Trophoblast cell (in vitro differentiated cells and primary cell): Measurements from ENCODE around the gene BNC2.

ENCODE experiments used
- DNase-seq, 2 donors: peaks; one replicate each; pipeline ENCODE4 v3.0.0-alpha.2; 2016
- H2AFZ ChIP-seq: 2 replicates; pipeline ENCODE4 v1.6.1; 2013; ENCODE audit warnings: low read length, moderate library complexity, mild to moderate bottlenecking; ENCODE audit not compliant: insufficient read depth, poor library complexity
- H2AK5ac ChIP-seq: 2 replicates; pipeline ENCODE4 v1.6.1; 2013; ENCODE audit warnings: mild to moderate bottlenecking, low read length
- H2BK120ac ChIP-seq: 2 replicates; pipeline ENCODE4 v1.6.1; 2013; ENCODE audit warnings: low read length, mild to moderate bottlenecking, moderate library complexity; ENCODE audit not compliant: insufficient read depth, poor library complexity
- H2BK12ac ChIP-seq: 2 replicates; pipeline ENCODE4 v1.6.1; 2013; ENCODE audit warnings: mild to moderate bottlenecking, low read length, moderate library complexity
- H2BK5ac ChIP-seq: 2 replicates; pipeline ENCODE4 v1.6.1; 2013; ENCODE audit warnings: low read length, low read depth, moderate library complexity, mild to moderate bottlenecking; ENCODE audit not compliant: poor library complexity
- H3K14ac ChIP-seq: 2 replicates; pipeline ENCODE4 v1.6.1; 2013; ENCODE audit warnings: mild to moderate bottlenecking, low read length
- H3K18ac ChIP-seq: 2 replicates; pipeline ENCODE4 v1.6.1; 2013; ENCODE audit warnings: mild to moderate bottlenecking, low read length
- H3K23ac ChIP-seq: 2 replicates; pipeline ENCODE4 v1.6.1; 2013; ENCODE audit warnings: low read length
- H3K27ac ChIP-seq: 2 replicates; pipeline ENCODE4 v1.5.1; 2013; ENCODE audit warnings: low read depth, mild to moderate bottlenecking, inconsistent platforms, low read length, moderate library complexity
- H3K27me3 ChIP-seq: 2 replicates; pipeline ENCODE4 v1.6.1; 2013; ENCODE audit warnings: inconsistent platforms, mild to moderate bottlenecking, low read length, moderate library complexity; ENCODE audit not compliant: insufficient read depth
- H3K36me3 ChIP-seq, 2 experiments: 1 replicate in 1 of 2; 2 replicates in 1 of 2; pipeline ENCODE4 v1.6.1; 2013; ENCODE audit warnings: low read length in 2 of 2, mild to moderate bottlenecking in 2 of 2, moderate library complexity in 1 of 2; ENCODE audit not compliant: insufficient read depth in 2 of 2, control insufficient read depth in 1 of 2
- H3K4ac ChIP-seq: 2 replicates; pipeline ENCODE4 v1.6.1; 2013; ENCODE audit warnings: low read depth, mild to moderate bottlenecking, low read length, moderate library complexity
- H3K4me1 ChIP-seq, 2 experiments: 1 replicate in 1 of 2; 2 replicates in 1 of 2; pipeline ENCODE4 v1.6.1; 2013; ENCODE audit warnings: low read length in 2 of 2, mild to moderate bottlenecking in 2 of 2, moderate library complexity in 1 of 2; ENCODE audit not compliant: insufficient read depth in 2 of 2, control insufficient read depth in 1 of 2
- H3K4me2 ChIP-seq: 2 replicates; pipeline ENCODE4 v1.6.1; 2013; ENCODE audit warnings: inconsistent platforms, mild to moderate bottlenecking, low read length, moderate library complexity
- H3K4me3 ChIP-seq: 2 replicates; pipeline ENCODE4 v1.5.1; 2013; ENCODE audit warnings: mild to moderate bottlenecking, low read depth, low read length, inconsistent platforms
- H3K79me1 ChIP-seq: one replicate; pipeline ENCODE4 v1.6.1; 2013; ENCODE audit warnings: low read length
- H3K79me2 ChIP-seq: 2 replicates; pipeline ENCODE4 v1.6.1; 2013; ENCODE audit warnings: low read length, mild to moderate bottlenecking; ENCODE audit not compliant: control insufficient read depth, insufficient read depth, poor library complexity
- H3K9ac ChIP-seq: 2 replicates; pipeline ENCODE4 v1.6.1; 2013; ENCODE audit warnings: mild to moderate bottlenecking, low read length
- H3K9me3 ChIP-seq: 2 replicates; pipeline ENCODE4 v1.6.1; 2013; ENCODE audit warnings: low read depth, mild to moderate bottlenecking, control low read depth, inconsistent platforms, low read length; ENCODE audit not compliant: insufficient read depth
- H4K12ac ChIP-seq: 2 replicates; pipeline ENCODE4 v1.6.1; 2013; ENCODE audit warnings: low read depth, mild to moderate bottlenecking, low read length, moderate library complexity
- H4K8ac ChIP-seq: 2 replicates; pipeline ENCODE4 v1.6.1; 2013; ENCODE audit warnings: low read depth, mild to moderate bottlenecking, low read length, moderate library complexity
- H4K91ac ChIP-seq: one replicate; pipeline ENCODE4 v1.6.1; 2013; ENCODE audit warnings: low read depth, mild to moderate bottlenecking, low read length, moderate library complexity
- WGBS: extraction: QIAGEN DNeasy Blood & Tissue Kit; methylation state at CpG from one replicate; pipeline ENCODE4 v1.1.7; 2013; ENCODE audit warnings: missing lambda C conversion rate; ENCODE audit not compliant: insufficient read length, insufficient coverage; ENCODE audit errors: extremely low coverage; 5-methylcytosine and 5-hydroxymethylcytosine counted together

BNC2 gene

GRCh38 chr9:16710888-16711287 lies 159.6 kb downstream of the BNC2 start:
- Histone ChIP-seq H3K23ac (no peak overlapping the region), H3K79me2 (no peaks in the 10 kb centered on the region), H2BK120ac (no peak overlapping the region), H3K18ac (no peak overlapping the region), H3K14ac (no peak overlapping the region), H3K9me3 (no peaks in the 10 kb centered on the region), H3K4me1 (peaks cover 3 to 12% of the 10 kb centered on the region in 2 experiments), H3K79me1 (no peaks in the 10 kb centered on the region), H2AFZ (no peak overlapping the region), H2BK12ac (no peak overlapping the region), H4K12ac (no peak overlapping the region), H3K27me3 (no peaks in the 10 kb centered on the region), H4K8ac (no peak overlapping the region), H3K4ac (no peak overlapping the region), H3K27ac (no peak overlapping the region), H3K4me2 (no peak overlapping the region), H4K91ac (no peak overlapping the region), H2BK5ac (no peak overlapping the region), H2AK5ac (no peak overlapping the region), H3K4me3 (no peak overlapping the region), H3K36me3 (no peaks in the 10 kb centered on the region), H3K9ac (no peak overlapping the region)
- WGBS = no CpG with 5 or more reads among the region's 8 CpGs
- DNase-seq = no peak

GRCh38 chr9:16709924-16710323 lies 160.5 kb downstream of the BNC2 start:
- no peak overlapping the region for H2AFZ ChIP-seq
- no peak overlapping the region for H3K18ac ChIP-seq
- DNase-seq = no peak
- no peaks in the 10 kb centered on the region for H3K9me3 ChIP-seq
- H4K8ac ChIP-seq = no peak overlapping the region
- H3K27me3 ChIP-seq = no peaks in the 10 kb centered on the region
- no peak overlapping the region for H3K4ac ChIP-seq
- H3K9ac ChIP-seq = no peak overlapping the region
- H3K4me3 ChIP-seq = no peak overlapping the region
- no peak overlapping the region for H3K27ac ChIP-seq
- H2BK120ac ChIP-seq = no peak overlapping the region
- no peaks in the 10 kb centered on the region for H3K79me1 ChIP-seq
- no peak overlapping the region for H2AK5ac ChIP-seq
- H3K23ac ChIP-seq = no peak overlapping the region
- no peak overlapping the region for H2BK5ac ChIP-seq
- no peak overlapping the region for H3K4me2 ChIP-seq
- no peak overlapping the region for H2BK12ac ChIP-seq
- H3K4me1 ChIP-seq = peaks cover 3 to 15% of the 10 kb centered on the region in 2 experiments
- no peak overlapping the region for H4K91ac ChIP-seq
- no peak overlapping the region for H4K12ac ChIP-seq
- no peaks in the 10 kb centered on the region for H3K79me2 ChIP-seq
- H3K36me3 ChIP-seq = no peaks in the 10 kb centered on the region
- H3K14ac ChIP-seq = no peak overlapping the region
- no CpG with 5 or more reads among the region's 2 CpGs for WGBS

DNA sequence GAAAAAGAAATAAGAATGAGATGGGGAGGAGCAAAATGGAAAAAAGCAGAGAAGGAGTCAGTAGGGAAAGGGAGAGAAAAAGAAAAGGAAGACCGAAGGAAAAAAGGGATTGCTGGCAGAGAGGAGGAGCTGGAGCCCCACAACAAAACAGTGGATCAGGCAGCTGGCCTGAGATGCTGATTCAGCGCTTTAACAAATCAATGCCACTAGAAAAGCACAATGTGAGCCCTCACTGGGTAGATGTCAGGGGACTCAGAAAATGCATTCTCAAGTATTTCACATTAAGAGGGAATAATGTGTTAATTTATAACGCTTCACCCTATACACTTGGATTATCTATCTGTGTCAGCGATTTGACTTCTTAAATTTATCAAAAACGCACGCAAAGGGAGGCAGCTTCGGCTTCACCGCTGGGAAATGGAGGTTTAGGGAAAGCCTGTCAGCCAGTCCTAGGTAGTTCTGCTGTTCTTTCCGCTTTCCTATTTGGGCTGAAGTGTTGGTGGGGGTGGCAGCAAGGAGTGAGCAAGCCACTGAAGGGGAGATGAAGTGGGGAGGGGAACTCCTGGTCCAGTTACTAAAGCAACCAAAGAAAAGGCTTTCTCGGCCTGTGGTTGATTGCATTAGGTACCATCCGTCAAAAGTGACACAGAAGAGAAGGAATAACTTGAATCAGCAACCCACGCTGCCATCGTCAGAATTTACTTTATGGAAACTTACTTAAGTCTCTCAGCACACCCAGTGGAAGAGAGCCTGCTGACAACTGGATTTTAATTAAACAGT lies 161.6 kb downstream of the BNC2 start:
- no peak overlapping the region for H3K9ac ChIP-seq
- no peak overlapping the region for H3K4ac ChIP-seq
- no peak overlapping the region for H3K4me3 ChIP-seq
- no peaks in the 10 kb centered on the region for H3K36me3 ChIP-seq
- no peak overlapping the region for H2BK5ac ChIP-seq
- H2AFZ ChIP-seq = no peak overlapping the region
- no peak overlapping the region for H4K12ac ChIP-seq
- no peak overlapping the region for H4K91ac ChIP-seq
- no peak overlapping the region for H3K18ac ChIP-seq
- no peak overlapping the region for H2AK5ac ChIP-seq
- DNase-seq = no peak
- no peak overlapping the region for H2BK120ac ChIP-seq
- H3K27ac ChIP-seq = no peak overlapping the region
- H3K4me1 ChIP-seq = peaks cover 3 to 18% of the 10 kb centered on the region in 2 experiments
- H3K79me1 ChIP-seq = peaks cover 3% of the 10 kb centered on the region
- H2BK12ac ChIP-seq = no peak overlapping the region
- no peaks in the 10 kb centered on the region for H3K27me3 ChIP-seq
- no peaks in the 10 kb centered on the region for H3K79me2 ChIP-seq
- no CpG with 5 or more reads among the region's 13 CpGs for WGBS
- no peaks in the 10 kb centered on the region for H3K9me3 ChIP-seq
- H3K23ac ChIP-seq = no peak overlapping the region
- no peak overlapping the region for H3K4me2 ChIP-seq
- no peak overlapping the region for H4K8ac ChIP-seq
- no peak overlapping the region for H3K14ac ChIP-seq

- Histone ChIP-seq H2AFZ (no peak overlapping the region), H3K18ac (peak overlapping the region; percentile 1), H3K4me2 (peak overlapping the region; percentile 58), H3K79me2 (no peaks in the 10 kb centered on the region), H4K8ac (no peak overlapping the region), H3K4ac (no peak overlapping the region), H3K9me3 (no peaks in the 10 kb centered on the region), H3K4me1 (peaks cover 3 to 15% of the 10 kb centered on the region in 2 experiments), H3K36me3 (peaks cover 2 to 3% of the 10 kb centered on the region in 2 experiments), H2BK5ac (no peak overlapping the region), H3K14ac (no peak overlapping the region), H3K4me3 (no peak overlapping the region), H3K9ac (no peak overlapping the region), H2BK120ac (no peak overlapping the region), H2AK5ac (no peak overlapping the region), H3K27ac (peak overlapping the region; percentile 91), H4K91ac (no peak overlapping the region), H3K79me1 (peaks cover 3% of the 10 kb centered on the region), H3K23ac (no peak overlapping the region), H4K12ac (no peak overlapping the region), H2BK12ac (no peak overlapping the region), H3K27me3 (no peaks in the 10 kb centered on the region)
- no CpG with 5 or more reads among the region's 9 CpGs for WGBS
- DNase-seq = peak; percentile 7 to 54
Observed at GRCh38 chr9:16705111-16705604, 165.3 kb downstream of the BNC2 start.
